Measurements from ENCODE around the gene TMBIM1. TPM values are rescaled to one million over a fixed set of nuclear protein-coding genes. Genes with fewer than 3 reads are reported as not detected.
A peak's percentile ranks its signal among the peaks of the same experiment; 100 is the strongest.

The TMBIM1 gene
- total RNA-seq, 4 donors from 2014 or later: 272 to 341 (median 287) TPM

DNA sequence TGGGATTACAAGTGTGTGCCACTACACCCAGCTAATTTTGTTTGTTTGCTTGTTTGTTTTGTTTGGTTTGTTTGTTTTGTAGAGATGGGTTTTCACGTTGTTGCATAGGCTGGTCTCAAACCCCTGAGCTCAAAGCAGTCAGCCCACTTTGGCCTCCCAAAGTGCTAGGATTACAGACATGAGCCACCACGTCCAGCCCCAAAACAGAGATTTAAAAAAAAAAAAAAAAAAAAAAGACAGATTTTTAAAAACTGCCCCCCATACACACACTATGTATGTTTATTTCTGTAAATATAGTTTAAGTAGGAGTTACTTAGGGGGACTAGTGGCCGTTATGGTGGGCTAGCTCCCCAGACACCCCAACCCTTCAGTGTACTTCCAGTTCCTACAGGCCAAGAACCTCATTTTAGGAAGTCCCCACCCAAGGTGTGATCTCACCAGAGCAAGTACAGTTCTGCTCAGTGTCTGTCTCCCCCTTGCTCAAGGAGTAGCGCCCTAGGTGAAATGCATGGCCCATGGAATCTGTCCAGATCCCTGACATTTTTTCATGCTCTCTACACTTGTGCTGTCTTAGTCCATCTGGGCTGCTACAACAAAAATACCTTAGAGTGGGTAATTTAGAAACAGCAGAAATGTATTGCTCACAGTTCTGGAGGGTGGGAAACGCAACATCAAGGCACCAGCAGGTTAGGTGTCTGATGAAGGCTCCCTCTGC lies 1.6 kb upstream of the TMBIM1 start:
- TF ChIP-seq POLR2A (IDR thresholded peaks at IDR 0.05): no peak
- TF ChIP-seq, protein P1, sequence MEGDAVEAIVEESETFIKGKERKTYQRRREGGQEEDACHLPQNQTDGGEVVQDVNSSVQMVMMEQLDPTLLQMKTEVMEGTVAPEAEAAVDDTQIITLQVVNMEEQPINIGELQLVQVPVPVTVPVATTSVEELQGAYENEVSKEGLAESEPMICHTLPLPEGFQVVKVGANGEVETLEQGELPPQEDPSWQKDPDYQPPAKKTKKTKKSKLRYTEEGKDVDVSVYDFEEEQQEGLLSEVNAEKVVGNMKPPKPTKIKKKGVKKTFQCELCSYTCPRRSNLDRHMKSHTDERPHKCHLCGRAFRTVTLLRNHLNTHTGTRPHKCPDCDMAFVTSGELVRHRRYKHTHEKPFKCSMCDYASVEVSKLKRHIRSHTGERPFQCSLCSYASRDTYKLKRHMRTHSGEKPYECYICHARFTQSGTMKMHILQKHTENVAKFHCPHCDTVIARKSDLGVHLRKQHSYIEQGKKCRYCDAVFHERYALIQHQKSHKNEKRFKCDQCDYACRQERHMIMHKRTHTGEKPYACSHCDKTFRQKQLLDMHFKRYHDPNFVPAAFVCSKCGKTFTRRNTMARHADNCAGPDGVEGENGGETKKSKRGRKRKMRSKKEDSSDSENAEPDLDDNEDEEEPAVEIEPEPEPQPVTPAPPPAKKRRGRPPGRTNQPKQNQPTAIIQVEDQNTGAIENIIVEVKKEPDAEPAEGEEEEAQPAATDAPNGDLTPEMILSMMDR (IDR thresholded peaks at IDR 0.05): no peak
- intact Hi-C loops (cut with DNase I): no loop called here
- 59 to 64% methylated on average over 5 of the region's 5 CpGs for WGBS, 2 donors
- Histone ChIP-seq H3K4me3 (replicated peaks in 1 of 3) (no peak overlapping the region), H3K9me3 (no peaks in the 10 kb centered on the region), H3K27ac (peak overlapping the region; percentile 90 to 98 (median 97)), H3K36me3 (no peaks in the 10 kb centered on the region), H3K4me1 (peaks cover 83 to 88% of the 10 kb centered on the region in 2 donors), H3K27me3 (no peaks in the 10 kb centered on the region)
- DNase-seq: no peak

DNA sequence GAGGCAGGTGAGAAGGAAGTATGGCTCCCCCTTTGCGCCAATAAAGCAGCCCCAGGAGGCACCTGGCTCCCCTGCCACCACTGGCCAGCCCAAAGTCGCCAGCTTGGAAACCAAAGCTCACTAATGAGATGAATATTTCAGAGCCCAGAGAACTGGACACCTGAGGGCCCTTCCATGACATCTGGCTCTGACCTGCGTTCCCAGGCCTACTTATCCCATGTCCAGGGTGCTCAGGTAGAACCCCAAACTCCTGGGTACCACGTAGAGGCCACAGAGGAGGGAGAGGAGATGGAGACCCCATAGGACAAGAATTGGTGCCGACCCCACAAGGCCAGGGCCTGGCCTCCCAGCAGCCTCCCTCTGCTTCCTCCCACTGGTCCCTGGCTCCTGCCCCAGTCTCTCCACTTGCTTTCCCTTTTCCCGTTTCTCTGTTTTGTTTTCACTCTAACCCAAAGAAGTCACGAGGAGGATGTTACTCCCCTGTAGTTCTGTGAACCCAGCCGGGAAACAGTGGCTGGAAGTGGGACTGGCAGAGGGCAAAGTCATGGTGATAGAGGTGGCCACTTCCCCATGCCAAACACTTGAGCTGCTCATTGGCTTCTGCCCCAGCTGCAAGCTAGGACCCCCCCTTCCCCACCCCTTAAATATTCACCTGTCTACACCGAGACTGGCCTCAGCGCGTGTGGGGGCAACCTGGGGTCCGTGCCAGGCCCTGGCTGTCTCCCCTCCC lies 820 bp downstream of the TMBIM1 start:
- TF ChIP-seq, protein P1 (IDR thresholded peaks at IDR 0.05): no peak
- TF ChIP-seq POLR2A (IDR thresholded peaks at IDR 0.05): peak in 1 of 2 donors; percentile 24
- H3K4me1 ChIP-seq: peaks cover 84 to 90% of the 10 kb centered on the region in 2 donors

DNA sequence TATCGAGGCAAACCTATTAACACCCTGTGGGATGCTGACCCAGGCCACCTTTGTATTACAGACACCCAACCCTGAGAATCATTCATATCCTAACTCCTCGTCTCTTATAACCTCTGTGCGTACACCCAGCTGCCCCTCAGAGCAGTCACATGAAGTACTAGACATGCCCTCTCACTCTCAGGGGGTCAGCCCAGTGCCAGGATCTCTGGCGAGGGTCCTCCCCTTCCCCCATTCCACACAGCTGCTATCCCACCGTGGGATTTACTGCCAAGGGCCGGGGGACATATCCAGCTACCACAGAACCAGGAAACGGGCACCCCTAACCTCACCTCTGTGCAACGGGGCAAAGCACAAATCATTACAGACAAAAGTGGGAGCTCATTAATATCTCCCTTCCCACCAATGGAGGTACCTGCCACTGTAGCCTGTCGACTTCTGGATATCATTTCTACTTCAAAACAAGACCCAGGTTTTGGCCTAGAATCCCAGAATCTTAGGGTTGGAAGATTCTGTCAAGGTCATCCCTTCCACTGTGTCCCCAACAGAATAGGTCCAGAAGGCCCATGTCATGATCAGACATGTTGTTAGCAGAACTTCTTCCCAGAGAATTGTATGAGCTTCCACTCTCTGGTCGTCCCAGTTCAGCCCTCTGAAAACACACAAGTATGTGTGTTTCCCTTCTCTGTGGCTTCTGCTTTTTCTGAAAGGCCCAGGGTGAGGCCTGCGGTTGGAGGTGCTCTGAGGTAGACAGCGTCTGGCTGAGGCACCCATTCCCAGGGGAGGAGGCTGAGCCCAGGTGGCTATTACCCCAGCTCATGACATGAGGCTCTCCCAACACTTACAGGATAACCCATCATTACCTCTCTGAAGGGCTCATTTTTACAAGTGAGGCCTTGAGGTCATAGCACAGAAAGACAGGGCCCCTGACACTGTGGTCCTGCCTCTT lies 1.7 kb downstream of the TMBIM1 start:
- Histone ChIP-seq H3K36me3 (no peaks in the 10 kb centered on the region), H3K27me3 (no peaks in the 10 kb centered on the region), H3K9me3 (no peaks in the 10 kb centered on the region), H3K27ac (peak overlapping the region; percentile 90 to 98 (median 97)), H3K4me1 (peaks cover 84 to 90% of the 10 kb centered on the region in 2 donors), H3K4me3 (replicated peaks in 1 of 3) (peak overlapping the region in 1 of 3 donors; percentile 76)
- TF ChIP-seq POLR2A (IDR thresholded peaks at IDR 0.05): no peak
- TF ChIP-seq, protein P1 (IDR thresholded peaks at IDR 0.05): no peak
- DNase-seq: no peak
- 45 to 54% methylated on average over 12 of the region's 12 CpGs for WGBS, 2 donors
- intact Hi-C loops (cut with DNase I): no loop called here

More for the DNA sequence above, 820 bp downstream of the TMBIM1 start:
- H3K9me3 ChIP-seq: no peaks in the 10 kb centered on the region
- peak; percentile 56 to 65 for DNase-seq
- peak overlapping the region; percentile 15 to 76 (median 37) for H3K4me3 ChIP-seq (replicated peaks in 1 of 3)
- no peaks in the 10 kb centered on the region for H3K36me3 ChIP-seq
- 28% methylated on average over 12 of the region's 12 CpGs for WGBS, 2 donors
- peak overlapping the region; percentile 90 to 98 (median 97) for H3K27ac ChIP-seq
- intact Hi-C loops (cut with DNase I): no loop called here
- no peaks in the 10 kb centered on the region for H3K27me3 ChIP-seq

DNA sequence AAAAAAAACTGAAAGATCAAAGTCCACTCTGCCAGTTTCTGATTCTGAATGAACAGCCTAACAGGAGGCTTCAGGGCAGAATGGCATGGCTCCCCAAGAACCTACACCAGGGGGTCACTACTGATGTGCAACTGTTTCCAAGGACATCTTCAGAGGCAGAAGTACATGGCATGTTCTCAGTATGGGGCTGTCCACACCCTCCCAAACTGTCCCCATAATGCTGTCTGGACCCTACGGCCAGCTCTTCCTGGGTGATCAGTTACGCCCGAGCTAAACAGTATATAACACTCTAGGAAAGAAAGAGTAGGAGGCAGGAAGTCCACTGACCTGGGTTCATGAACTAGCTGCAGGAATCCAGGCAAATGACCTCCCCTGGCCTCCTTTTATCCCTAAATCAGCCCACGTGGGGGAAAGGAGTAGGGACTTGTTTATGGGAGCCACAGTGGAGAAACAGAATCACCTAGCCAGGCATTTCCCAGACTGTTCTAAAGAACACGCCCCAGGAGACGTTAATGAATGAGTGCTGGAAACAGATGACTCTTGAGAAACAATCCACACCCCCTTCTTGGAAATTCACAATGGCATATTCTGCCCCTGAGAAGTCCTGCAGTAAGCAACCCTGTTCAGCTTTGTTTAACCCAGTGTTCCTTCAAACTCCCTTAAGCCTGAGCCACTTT lies 2.5 kb downstream of the TMBIM1 start:
- peaks cover 85 to 90% of the 10 kb centered on the region in 2 donors for H3K4me1 ChIP-seq
- H3K4me3 ChIP-seq (replicated peaks in 1 of 3): peak overlapping the region in 1 of 3 donors; percentile 76
- intact Hi-C loops (cut with DNase I): no loop called here
- no peaks in the 10 kb centered on the region for H3K27me3 ChIP-seq
- H3K36me3 ChIP-seq: no peaks in the 10 kb centered on the region
- TF ChIP-seq POLR2A (IDR thresholded peaks at IDR 0.05): peak in 1 of 2 donors; percentile 31
- TF ChIP-seq, protein P1 (IDR thresholded peaks at IDR 0.05): no peak
- no peak for DNase-seq
- 34 to 35% methylated on average over 6 of the region's 6 CpGs for whole genome bisulfite sequencing, 2 donors
- H3K27ac ChIP-seq: peak overlapping the region; percentile 90 to 98 (median 97)
- no peaks in the 10 kb centered on the region for H3K9me3 ChIP-seq

Data from thyroid gland (tissue), 4 donors.